Endodermal cell (in vitro differentiated cells): Measurements from ENCODE around the gene SMIM35. TPM values are rescaled to one million over a fixed set of nuclear protein-coding genes. Genes with fewer than 3 reads are reported as not detected.

Experiments
- DNase-seq: peaks from one replicate; pipeline ENCODE4 v3.0.0-alpha.2; 2017
- H3K27ac ChIP-seq: 2 replicates; pipeline ENCODE4 v1.5.1; 2013; ENCODE audit warnings: mild to moderate bottlenecking, low read depth, low read length, moderate library complexity
- H3K27me3 ChIP-seq: 2 replicates; pipeline ENCODE4 v1.6.1; 2013; ENCODE audit warnings: mild to moderate bottlenecking, low read length, moderate library complexity; ENCODE audit not compliant: insufficient read depth, control insufficient read depth, poor library complexity, severe bottlenecking
- H3K36me3 ChIP-seq: 2 replicates; pipeline ENCODE4 v1.7.0; 2013; ENCODE audit warnings: mild to moderate bottlenecking, low read length, moderate library complexity; ENCODE audit not compliant: control insufficient read depth, insufficient read depth
- H3K4me1 ChIP-seq: one replicate; pipeline ENCODE4 v1.7.0; 2013; ENCODE audit warnings: low read length; ENCODE audit not compliant: control insufficient read depth, insufficient read depth
- H3K4me3 ChIP-seq: 2 replicates; pipeline ENCODE4 v1.5.1; 2013; ENCODE audit warnings: mild to moderate bottlenecking, low read length, moderate library complexity
- H3K9ac ChIP-seq: 2 replicates; pipeline ENCODE4 v1.6.1; 2013; ENCODE audit warnings: mild to moderate bottlenecking, low read length, moderate library complexity; ENCODE audit not compliant: poor library complexity, severe bottlenecking; ENCODE audit errors: extremely low read depth
- H3K9me3 ChIP-seq: 2 replicates; pipeline ENCODE4 v1.6.1; 2013; ENCODE audit warnings: mild to moderate bottlenecking, low read length, moderate library complexity; ENCODE audit not compliant: control insufficient read depth
- H3K27ac Mint-ChIP-seq: 2 replicates; pipeline ENCODE4 v1.8.0; 2020; ENCODE audit warnings: mixed read lengths
- H3K27me3 Mint-ChIP-seq: 2 replicates; pipeline ENCODE4 v1.8.0; 2021; ENCODE audit warnings: mild to moderate bottlenecking, mixed read lengths; ENCODE audit not compliant: insufficient read depth
- H3K36me3 Mint-ChIP-seq: 2 replicates; pipeline ENCODE4 v1.8.0; 2020; ENCODE audit warnings: low read depth, mixed read lengths
- H3K4me1 Mint-ChIP-seq: 2 replicates; pipeline ENCODE4 v1.8.0; 2020; ENCODE audit warnings: mixed read lengths
- H3K4me3 Mint-ChIP-seq: 2 replicates; pipeline ENCODE4 v1.8.0; 2020; ENCODE audit warnings: mild to moderate bottlenecking, moderate library complexity, mixed read lengths
- H3K9me3 Mint-ChIP-seq: 2 replicates; pipeline ENCODE4 v1.8.0; 2020; ENCODE audit warnings: mild to moderate bottlenecking, mixed read lengths
- CTCF ChIP-seq: fragments of 200-600 bp; sonication (generic); conservative IDR thresholded peaks from 2 replicates; pipeline ENCODE4 v1.5.0; 2021; ENCODE audit warnings: antibody characterized with exemption, mild to moderate bottlenecking
- WGBS, 2 experiments: methylation state at CpG; one replicate each; pipeline versions ENCODE4 v1.1.5 to v1.1.7; 2013; ENCODE audit warnings: missing lambda C conversion rate in 2 of 2, mixed read lengths in 1 of 2; ENCODE audit not compliant: insufficient coverage in 1 of 2, insufficient read length in 1 of 2; 5-methylcytosine and 5-hydroxymethylcytosine counted together
- total RNA-seq, 2 donors: library from RNA; stranded (reverse); fragmentation: NEBNext Ultra II Directional in 1 of 2; extraction: Animal tissue kit (Norgen Biotek cat#: 25700) in 1 of 2; gene quantifications; 2 replicates in 1 of 2; 3 replicates in 1 of 2; pipeline ENCODE4 v1.2.1, GENCODE V29; 2021

The SMIM35 gene
- total RNA-seq, 2 donors from 2014 or later, result not detected

- Mint-ChIP-seq H3K4me3 (no peak overlapping the region), H3K36me3 (no peaks in the 10 kb centered on the region), H3K27ac (no peak overlapping the region), H3K9me3 (peaks cover 5% of the 10 kb centered on the region), H3K27me3 (peaks cover 29% of the 10 kb centered on the region), H3K4me1 (no peaks in the 10 kb centered on the region)
- no peak for TF ChIP-seq CTCF
- no peak overlapping the region for H3K4me3 ChIP-seq
- 87 to 93% methylated on average over 4 of the region's 4 CpGs for WGBS, 2 experiments
- H3K27me3 ChIP-seq, result no peaks in the 10 kb centered on the region
- H3K4me1 ChIP-seq, result no peaks in the 10 kb centered on the region
- DNase-seq, result no peak
- H3K36me3 ChIP-seq, result no peaks in the 10 kb centered on the region
- no peaks in the 10 kb centered on the region for H3K9me3 ChIP-seq
- H3K27ac ChIP-seq, result no peak overlapping the region
- no peak overlapping the region for H3K9ac ChIP-seq
These were observed 70.7 kb downstream of the SMIM35 start for GRCh38 chr11:118016104-118016503.

GRCh38 chr11:118015385-118015841, 71.3 kb downstream of the SMIM35 start:
- Mint-ChIP-seq H3K27me3 (peaks cover 29% of the 10 kb centered on the region), H3K4me3 (no peak overlapping the region), H3K36me3 (no peaks in the 10 kb centered on the region), H3K4me1 (no peaks in the 10 kb centered on the region), H3K27ac (no peak overlapping the region), H3K9me3 (peaks cover 2% of the 10 kb centered on the region)
- H3K27ac ChIP-seq, result no peak overlapping the region
- no peak overlapping the region for H3K4me3 ChIP-seq
- H3K36me3 ChIP-seq, result no peaks in the 10 kb centered on the region
- no peak overlapping the region for H3K9ac ChIP-seq
- H3K9me3 ChIP-seq, result no peaks in the 10 kb centered on the region
- H3K4me1 ChIP-seq, result no peaks in the 10 kb centered on the region
- TF ChIP-seq CTCF, result no peak
- 90 to 98% methylated on average over 8 to 11 of the region's 11 CpGs for WGBS, 2 experiments
- no peak for DNase-seq
- no peaks in the 10 kb centered on the region for H3K27me3 ChIP-seq

- Histone ChIP-seq H3K4me1 (no peaks in the 10 kb centered on the region), H3K27me3 (no peaks in the 10 kb centered on the region), H3K27ac (no peak overlapping the region), H3K9me3 (no peaks in the 10 kb centered on the region), H3K9ac (no peak overlapping the region), H3K4me3 (no peak overlapping the region), H3K36me3 (no peaks in the 10 kb centered on the region)
- Mint-ChIP-seq H3K4me1 (no peaks in the 10 kb centered on the region), H3K27ac (no peak overlapping the region), H3K9me3 (peaks cover 2% of the 10 kb centered on the region), H3K4me3 (no peak overlapping the region), H3K27me3 (peaks cover 31% of the 10 kb centered on the region), H3K36me3 (no peaks in the 10 kb centered on the region)
- TF ChIP-seq CTCF, result no peak
- WGBS, 2 experiments, result 86 to 97% methylated on average over 3 of the region's 3 CpGs
- DNase-seq, result no peak
These were observed 72.7 kb downstream of the SMIM35 start for GRCh38 chr11:118014022-118014421.
